CD8-positive, alpha-beta memory T cell (primary cell): Measurements from ENCODE around the gene PACC1. TPM values are rescaled to one million over a fixed set of nuclear protein-coding genes. Genes with fewer than 3 reads are reported as not detected.
A peak's percentile ranks its signal among the peaks of the same experiment; 100 is the strongest.

Experiments
- CTCF ChIA-PET: fragments of 350-600 bp; sonication (Branson Sonifier 250); formaldehyde crosslinking; loops from one replicate; lab custom pipeline; 2021; ENCODE audit warnings: antibody characterized with exemption; lab: Charles Lee
- POLR2A ChIA-PET: fragments of 350-600 bp; sonication (Branson Sonifier 250); formaldehyde crosslinking; loops from one replicate; lab custom pipeline; 2021; ENCODE audit warnings: antibody characterized with exemption; lab: Charles Lee
- DNase-seq, 5 donors: peaks; one replicate each; pipeline versions ENCODE4 v3.0.0 to v3.0.0-alpha.2; 2020 to 2022; ENCODE audit warnings: mixed read lengths in 1 of 5
- H3K27ac ChIP-seq: one replicate; pipeline ENCODE4 v1.7.0; 2013; ENCODE audit warnings: low read depth, mild to moderate bottlenecking, low read length, moderate library complexity
- H3K27me3 ChIP-seq: 2 replicates; pipeline ENCODE4 v1.7.0; 2013; ENCODE audit warnings: low read length, mild to moderate bottlenecking; ENCODE audit not compliant: insufficient read depth, poor library complexity, severe bottlenecking
- H3K36me3 ChIP-seq: 2 replicates; pipeline ENCODE4 v1.7.0; 2013; ENCODE audit warnings: mild to moderate bottlenecking, low read length, moderate library complexity; ENCODE audit not compliant: insufficient read depth
- H3K4me1 ChIP-seq: 2 replicates; pipeline ENCODE4 v1.7.0; 2013; ENCODE audit warnings: mild to moderate bottlenecking, low read length, moderate library complexity; ENCODE audit not compliant: insufficient read depth
- H3K4me3 ChIP-seq: 2 replicates; pipeline ENCODE4 v1.7.0; 2013; ENCODE audit warnings: mild to moderate bottlenecking, low read length
- H3K9me3 ChIP-seq: 2 replicates; pipeline ENCODE4 v1.7.0; 2013; ENCODE audit warnings: mild to moderate bottlenecking, low read length
- H3K27ac Mint-ChIP-seq, 8 donors: one replicate each; pipeline ENCODE4 v1.8.0; 2020 to 2021; ENCODE audit warnings: mixed read lengths in 8 of 8, mild to moderate bottlenecking in 6 of 8, inconsistent platforms in 3 of 8, moderate library complexity in 3 of 8
- H3K27me3 Mint-ChIP-seq, 2 donors: one replicate each; pipeline ENCODE4 v1.8.0; 2020 to 2021; ENCODE audit warnings: mixed read lengths in 2 of 2, mild to moderate bottlenecking in 1 of 2, moderate library complexity in 1 of 2
- H3K36me3 Mint-ChIP-seq, 3 donors: one replicate each; pipeline ENCODE4 v1.8.0; 2020 to 2021; ENCODE audit warnings: mixed read lengths in 3 of 3, inconsistent platforms in 1 of 3, mild to moderate bottlenecking in 1 of 3
- H3K4me1 Mint-ChIP-seq, 3 donors: one replicate each; pipeline ENCODE4 v1.8.0; 2020 to 2021; ENCODE audit warnings: mixed read lengths in 3 of 3, inconsistent platforms in 1 of 3, mild to moderate bottlenecking in 1 of 3
- H3K4me3 Mint-ChIP-seq, 7 donors: one replicate each; pipeline ENCODE4 v1.8.0; 2020 to 2021; ENCODE audit warnings: mixed read lengths in 7 of 7, mild to moderate bottlenecking in 6 of 7, moderate library complexity in 4 of 7, inconsistent platforms in 2 of 7
- H3K9me3 Mint-ChIP-seq, 5 donors: one replicate each; pipeline ENCODE4 v1.8.0; 2020 to 2022; ENCODE audit warnings: mixed read lengths in 5 of 5, mild to moderate bottlenecking in 3 of 5, moderate library complexity in 2 of 5, inconsistent platforms in 1 of 5
- polyA plus RNA-seq: library from polyadenylated mRNA; unstranded; fragments of 300-500 nt; fragmentation: Illumina TruSeq; gene quantifications from one replicate; pipeline ENCODE4 v1.2.3, GENCODE V29; 2021
- total RNA-seq, 2 experiments: library from RNA; stranded (reverse); gene quantifications; one replicate each; pipeline ENCODE4 v1.2.3, GENCODE V29; 2021

The PACC1 gene
- total and polyA plus RNA-seq, 3 experiments from 2014 or later: 15.1 to 17.8 (median 16.9) TPM

DNA sequence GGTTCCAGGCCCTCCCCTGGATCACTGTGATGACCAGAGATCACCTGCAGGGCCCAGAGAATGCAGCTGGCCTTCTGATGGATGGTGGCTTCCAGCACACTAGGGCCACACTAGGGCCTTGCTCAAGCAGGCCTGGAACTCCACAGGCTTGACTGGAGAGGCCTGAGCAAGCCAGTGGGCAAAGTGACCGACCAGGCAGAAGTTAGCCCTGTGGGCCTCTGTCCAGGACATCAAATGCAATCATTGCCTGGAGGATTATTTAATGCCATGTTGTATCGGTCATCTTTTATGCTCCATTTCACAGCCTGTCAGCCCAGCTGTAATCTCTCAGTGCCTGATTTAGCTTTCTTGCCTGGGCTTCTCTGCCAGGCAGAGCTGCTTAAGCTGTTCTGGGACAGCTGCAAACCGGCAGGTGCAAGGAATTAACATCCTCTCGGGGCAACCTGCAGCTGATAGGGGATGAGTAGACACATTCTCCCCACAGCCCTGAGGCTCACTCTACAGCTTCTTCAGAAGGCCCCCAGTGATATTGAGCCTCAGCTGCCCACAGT, 35.7 kb upstream of the PACC1 start:
- no peaks in the 10 kb centered on the region for H3K27me3 ChIP-seq
- no peaks in the 10 kb centered on the region for H3K4me1 ChIP-seq
- Mint-ChIP-seq H3K4me1 (no peaks in the 10 kb centered on the region), H3K36me3 (peaks cover 0 to 19% (median 0%) of the 10 kb centered on the region in 3 donors), H3K27ac (no peak overlapping the region), H3K27me3 (no peaks in the 10 kb centered on the region), H3K9me3 (no peaks in the 10 kb centered on the region), H3K4me3 (no peak overlapping the region)
- no peaks in the 10 kb centered on the region for H3K36me3 ChIP-seq
- H3K9me3 ChIP-seq: no peaks in the 10 kb centered on the region
- CTCF ChIA-PET: interaction anchor here (0.6 to 1.8 kb wide), 7 partner anchors 89 to 770 kb away, joined by 3 to 4 read pairs (median 3); partner anchors contain the start of genes DTL and INTS7
- no peak overlapping the region for H3K4me3 ChIP-seq
- DNase-seq: no peak
- H3K27ac ChIP-seq: no peak overlapping the region
- POLR2A ChIA-PET: no interaction called here

DNA sequence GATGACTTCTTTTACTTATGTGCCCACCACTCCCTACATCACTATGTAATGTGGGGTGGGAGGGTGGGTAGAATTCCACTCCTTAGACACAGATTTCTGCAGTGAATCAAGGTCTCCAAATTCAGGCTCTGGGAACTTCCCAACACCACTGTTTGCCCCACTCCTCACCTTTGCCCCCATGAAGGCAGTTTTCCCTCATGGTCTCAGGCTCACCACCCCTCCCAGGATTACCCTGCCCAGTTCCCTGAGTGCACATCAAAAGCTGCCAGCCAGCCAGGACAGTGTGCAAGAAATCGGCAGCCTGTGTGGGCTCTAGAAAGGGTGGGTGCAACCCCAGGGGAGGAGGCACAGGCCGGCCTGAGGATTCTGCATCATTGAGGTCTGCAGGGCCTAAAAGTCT, 32.8 kb upstream of the PACC1 start:
- Mint-ChIP-seq H3K36me3 (peaks cover 0 to 34% (median 1%) of the 10 kb centered on the region in 3 donors), H3K27ac (no peak overlapping the region), H3K9me3 (no peaks in the 10 kb centered on the region), H3K4me1 (no peaks in the 10 kb centered on the region), H3K4me3 (no peak overlapping the region), H3K27me3 (no peaks in the 10 kb centered on the region)
- ChIA-PET CTCF (no interaction called here), POLR2A (no interaction called here)
- Histone ChIP-seq H3K4me3 (no peak overlapping the region), H3K9me3 (no peaks in the 10 kb centered on the region), H3K36me3 (no peaks in the 10 kb centered on the region), H3K27ac (no peak overlapping the region), H3K4me1 (no peaks in the 10 kb centered on the region), H3K27me3 (no peaks in the 10 kb centered on the region)
- no peak for DNase-seq

DNA sequence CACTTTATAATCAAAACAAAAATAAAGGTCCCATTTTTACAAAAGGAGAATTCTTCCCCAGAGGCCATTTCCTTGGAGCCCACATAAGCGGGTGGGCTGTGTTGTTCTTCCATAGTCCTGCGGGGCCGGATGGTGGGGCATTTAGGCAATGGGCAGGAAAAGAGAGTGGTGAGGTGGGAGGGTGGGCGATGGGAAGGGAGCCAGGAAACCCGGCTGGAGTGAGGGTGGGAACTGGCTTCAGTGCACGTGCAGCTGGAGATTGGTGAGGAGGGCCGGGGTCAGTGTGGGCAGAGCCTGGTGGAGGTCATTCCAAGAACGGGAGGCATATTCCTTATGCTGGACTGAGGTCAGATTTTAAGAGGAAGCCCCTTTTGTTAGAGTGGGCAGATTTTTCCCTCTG, 31.6 kb upstream of the PACC1 start:
- no peaks in the 10 kb centered on the region for H3K27me3 ChIP-seq
- Mint-ChIP-seq H3K4me3 (no peak overlapping the region), H3K36me3 (peaks cover 0 to 36% (median 1%) of the 10 kb centered on the region in 3 donors), H3K27me3 (no peaks in the 10 kb centered on the region), H3K9me3 (no peaks in the 10 kb centered on the region), H3K4me1 (no peaks in the 10 kb centered on the region), H3K27ac (no peak overlapping the region)
- no peak for DNase-seq
- no peaks in the 10 kb centered on the region for H3K4me1 ChIP-seq
- H3K27ac ChIP-seq: no peak overlapping the region
- CTCF ChIA-PET: interaction anchor here (1.5 kb wide), 1 partner anchor 10 kb away, joined by 4 read pairs; no protein-coding TSS in a partner anchor
- H3K36me3 ChIP-seq: no peaks in the 10 kb centered on the region
- H3K9me3 ChIP-seq: no peaks in the 10 kb centered on the region
- no peak overlapping the region for H3K4me3 ChIP-seq
- POLR2A ChIA-PET: no interaction called here

DNA sequence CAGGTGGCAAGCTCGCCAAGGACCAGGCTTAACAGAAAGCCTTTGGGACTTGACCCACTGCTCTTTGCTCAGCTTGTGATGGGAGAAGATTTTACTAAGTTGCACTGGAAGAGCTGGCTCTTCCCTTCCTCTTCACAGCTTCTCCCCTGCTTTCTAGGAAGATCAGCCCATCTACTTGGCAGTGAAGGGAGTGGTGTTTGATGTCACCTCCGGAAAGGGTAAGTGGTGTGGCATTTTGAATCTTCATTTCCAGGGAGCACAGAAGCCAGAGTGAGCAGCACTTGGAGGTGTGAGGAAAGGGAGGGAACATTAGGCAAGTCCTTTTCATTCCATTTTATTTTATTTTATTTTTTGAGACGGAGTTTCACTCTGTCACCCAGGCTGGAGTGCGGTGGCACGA, 27.7 kb upstream of the PACC1 start:
- CTCF ChIA-PET: interaction anchor here (1.4 kb wide), 1 partner anchor 13 kb away, joined by 3 read pairs; no protein-coding TSS in a partner anchor
- H3K4me3 Mint-ChIP-seq: no peak overlapping the region
- peaks cover under 1 to 15% (median 12%) of the 10 kb centered on the region in 3 donors for H3K4me1 Mint-ChIP-seq
- Histone ChIP-seq H3K9me3 (no peaks in the 10 kb centered on the region), H3K4me3 (no peak overlapping the region), H3K36me3 (no peaks in the 10 kb centered on the region), H3K4me1 (peaks cover 2% of the 10 kb centered on the region), H3K27ac (no peak overlapping the region), H3K27me3 (no peaks in the 10 kb centered on the region)
- no peak for DNase-seq
- POLR2A ChIA-PET: no interaction called here
- no peaks in the 10 kb centered on the region for H3K9me3 Mint-ChIP-seq
- peaks cover 0 to 34% (median 1%) of the 10 kb centered on the region in 3 donors for H3K36me3 Mint-ChIP-seq
- peak overlapping the region in 1 of 8 donors; percentile 2 for H3K27ac Mint-ChIP-seq
- no peaks in the 10 kb centered on the region for H3K27me3 Mint-ChIP-seq

DNA sequence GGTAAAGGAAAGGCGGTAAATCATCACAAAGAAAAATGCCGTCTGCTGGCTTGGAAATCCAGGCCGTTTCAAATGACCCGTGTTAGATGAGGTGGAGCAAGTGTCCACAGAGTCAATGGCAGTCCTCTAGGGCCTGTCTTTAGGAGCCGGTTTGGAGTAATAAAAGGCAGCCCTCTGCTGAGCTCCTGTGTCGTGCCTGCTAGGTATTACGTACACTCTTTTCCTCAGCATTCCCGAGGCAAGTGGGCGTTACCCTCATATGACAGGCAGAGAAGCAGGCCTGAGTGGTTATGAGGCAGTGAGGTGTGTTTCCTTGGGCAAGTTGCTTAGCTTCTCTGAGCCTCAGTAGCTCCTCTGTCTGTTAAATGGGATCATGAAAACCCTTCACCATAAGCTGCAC, 25.7 kb upstream of the PACC1 start:
- H3K4me3 ChIP-seq: no peak overlapping the region
- peaks cover 6 to 25% (median 16%) of the 10 kb centered on the region in 3 donors for H3K4me1 Mint-ChIP-seq
- peaks cover 6% of the 10 kb centered on the region for H3K4me1 ChIP-seq
- POLR2A ChIA-PET: interaction anchor here (0.6 kb wide), 1 partner anchor 405 kb away, joined by 4 read pairs; the partner anchor contains the start of genes DTL and INTS7
- no peaks in the 10 kb centered on the region for H3K36me3 ChIP-seq
- no peak overlapping the region for H3K4me3 Mint-ChIP-seq
- no peaks in the 10 kb centered on the region for H3K9me3 Mint-ChIP-seq
- CTCF ChIA-PET: interaction anchor here (1.0 to 1.1 kb wide), 2 partner anchors 15 to 16 kb away, joined by 3 to 4 read pairs; no protein-coding TSS in a partner anchor
- no peak overlapping the region for H3K27ac ChIP-seq
- no peaks in the 10 kb centered on the region for H3K27me3 Mint-ChIP-seq
- H3K36me3 Mint-ChIP-seq: peaks cover 0 to 17% (median 1%) of the 10 kb centered on the region in 3 donors
- peak overlapping the region in 2 of 8 donors; percentile 11 to 50 for H3K27ac Mint-ChIP-seq
- no peaks in the 10 kb centered on the region for H3K9me3 ChIP-seq
- no peaks in the 10 kb centered on the region for H3K27me3 ChIP-seq
- DNase-seq: no peak

DNA sequence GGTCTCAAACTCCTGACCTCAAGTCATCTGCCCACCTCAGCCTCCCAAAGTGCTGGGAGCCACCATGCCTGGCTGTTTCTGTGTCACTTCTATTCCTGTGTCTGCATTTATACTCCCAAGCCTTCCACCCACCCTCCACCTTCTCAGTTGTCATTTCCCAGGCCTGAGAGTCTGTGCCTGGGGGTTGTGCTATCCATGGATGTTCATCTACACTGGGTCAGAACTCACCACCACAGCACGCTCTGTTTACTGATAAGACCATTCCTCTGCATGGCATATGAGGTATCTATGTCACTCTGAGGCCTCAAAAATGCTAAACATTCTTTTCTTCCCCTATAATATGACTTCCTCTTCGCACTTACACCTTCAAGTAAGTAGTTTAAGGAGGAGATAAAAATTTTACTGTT, 24.1 kb upstream of the PACC1 start:
- Histone ChIP-seq H3K9me3 (no peaks in the 10 kb centered on the region), H3K4me1 (peaks cover 14% of the 10 kb centered on the region), H3K4me3 (no peak overlapping the region), H3K36me3 (no peaks in the 10 kb centered on the region), H3K27me3 (no peaks in the 10 kb centered on the region), H3K27ac (no peak overlapping the region)
- H3K4me3 Mint-ChIP-seq: no peak overlapping the region
- peaks cover 0 to 7% (median 0%) of the 10 kb centered on the region in 3 donors for H3K36me3 Mint-ChIP-seq
- no peaks in the 10 kb centered on the region for H3K27me3 Mint-ChIP-seq
- no peak for DNase-seq
- ChIA-PET CTCF (no interaction called here), POLR2A (no interaction called here)
- H3K4me1 Mint-ChIP-seq: peaks cover 12 to 35% (median 28%) of the 10 kb centered on the region in 3 donors
- H3K27ac Mint-ChIP-seq: no peak overlapping the region
- H3K9me3 Mint-ChIP-seq: no peaks in the 10 kb centered on the region

DNA sequence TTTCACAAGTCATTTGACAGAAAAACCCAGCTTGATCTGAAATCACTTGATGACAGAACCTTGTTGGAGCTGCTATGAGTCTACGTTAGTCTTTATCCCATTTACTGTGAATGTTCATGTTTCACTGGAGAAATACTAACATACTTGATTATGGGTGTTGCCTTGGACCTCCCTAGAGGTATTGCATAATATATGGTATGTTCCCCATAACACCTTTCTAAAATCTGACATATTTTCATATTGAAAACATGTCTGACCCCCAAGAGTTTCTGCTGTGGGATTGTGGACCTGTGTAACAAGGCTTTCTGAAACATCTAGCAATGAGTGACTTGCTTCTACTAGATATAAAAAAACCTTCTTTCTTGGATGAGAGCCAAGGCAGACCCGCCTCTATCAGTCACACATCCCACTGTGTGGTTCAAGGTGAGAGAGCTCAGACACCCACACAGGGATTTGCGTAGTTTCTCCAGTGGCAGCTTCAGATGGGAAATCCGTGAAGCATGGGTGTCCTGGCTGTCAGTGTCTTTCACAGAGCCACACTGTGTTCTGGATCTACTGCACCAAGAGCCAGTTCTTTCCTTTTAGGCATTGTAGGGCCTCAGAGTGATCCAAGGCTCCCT, 22.6 kb upstream of the PACC1 start:
- Histone ChIP-seq H3K9me3 (no peaks in the 10 kb centered on the region), H3K27me3 (no peaks in the 10 kb centered on the region), H3K4me1 (peaks cover 24% of the 10 kb centered on the region), H3K27ac (no peak overlapping the region), H3K4me3 (no peak overlapping the region), H3K36me3 (no peaks in the 10 kb centered on the region)
- peaks cover 0 to 1% (median 0%) of the 10 kb centered on the region in 3 donors for H3K36me3 Mint-ChIP-seq
- no peak for DNase-seq
- H3K9me3 Mint-ChIP-seq: no peaks in the 10 kb centered on the region
- H3K4me3 Mint-ChIP-seq: peak overlapping the region in 1 of 7 donors; percentile 16
- peaks cover 16 to 43% (median 38%) of the 10 kb centered on the region in 3 donors for H3K4me1 Mint-ChIP-seq
- peak overlapping the region in 2 of 8 donors; percentile 43 to 84 for H3K27ac Mint-ChIP-seq
- ChIA-PET POLR2A (no interaction called here), CTCF (interaction anchor here (1.0 to 2.1 kb wide), 2 partner anchors 18 to 367 kb away, joined by 3 to 10 read pairs; no protein-coding TSS in a partner anchor)
- no peaks in the 10 kb centered on the region for H3K27me3 Mint-ChIP-seq

DNA sequence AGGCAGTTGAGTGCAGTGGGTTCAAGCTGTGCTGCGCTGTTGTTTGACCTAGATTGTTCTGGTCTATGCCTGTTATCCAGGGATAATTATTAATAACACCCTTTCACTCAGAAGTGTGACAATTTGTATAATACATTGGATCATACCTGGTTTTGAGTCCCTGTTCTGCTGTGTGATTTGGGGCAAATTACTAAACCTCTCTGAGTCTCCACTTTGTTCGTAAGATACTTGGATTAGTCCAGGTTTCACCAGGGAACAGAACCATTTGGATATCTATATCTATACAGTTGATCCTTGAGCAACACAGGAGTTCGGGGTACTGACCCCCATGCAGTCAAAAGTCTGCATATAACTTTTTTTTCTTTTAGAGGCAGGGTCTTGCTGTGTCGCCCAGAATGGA, 20.3 kb upstream of the PACC1 start:
- peaks cover 25% of the 10 kb centered on the region for H3K4me1 ChIP-seq
- H3K4me3 Mint-ChIP-seq: peak overlapping the region in 2 of 7 donors; percentile 17 to 49
- no peaks in the 10 kb centered on the region for H3K36me3 ChIP-seq
- H3K27ac Mint-ChIP-seq: peak overlapping the region in 1 of 8 donors; percentile 18
- POLR2A ChIA-PET: no interaction called here
- no peaks in the 10 kb centered on the region for H3K27me3 ChIP-seq
- CTCF ChIA-PET: no interaction called here
- H3K9me3 ChIP-seq: no peaks in the 10 kb centered on the region
- no peak for DNase-seq
- H3K4me3 ChIP-seq: no peak overlapping the region
- H3K4me1 Mint-ChIP-seq: peaks cover 22 to 46% (median 40%) of the 10 kb centered on the region in 3 donors
- no peak overlapping the region for H3K27ac ChIP-seq
- no peaks in the 10 kb centered on the region for H3K9me3 Mint-ChIP-seq
- H3K36me3 Mint-ChIP-seq: no peaks in the 10 kb centered on the region
- no peaks in the 10 kb centered on the region for H3K27me3 Mint-ChIP-seq
